BE2C (cell line): ENCODE measurements around the gene KPNB1.

Source experiments
- DNase-seq: peaks from one replicate; pipeline ENCODE4 v3.0.0-alpha.2; 2020
- H3K27me3 ChIP-seq: fragments of 250-450 bp; sonication (Bioruptor Pico); 2 replicates; pipeline ENCODE4 v1.5.1; 2020; ENCODE audit warnings: mild to moderate bottlenecking
- H3K36me3 ChIP-seq: fragments of 250-450 bp; sonication (Bioruptor Pico); 2 replicates; pipeline ENCODE4 v1.5.1; 2020; ENCODE audit warnings: mild to moderate bottlenecking
- H3K4me1 ChIP-seq: fragments of 250-450 bp; sonication (Bioruptor Pico); 2 replicates; pipeline ENCODE4 v1.5.1; 2020
- H3K4me3 ChIP-seq: 2 replicates; pipeline ENCODE4 v1.5.1; 2011; ENCODE audit warnings: low read depth, low read length
- H3K9me3 ChIP-seq: fragments of 250-450 bp; sonication (Bioruptor Pico); 2 replicates; pipeline ENCODE4 v1.5.1; 2020
- TF ChIP-seq, protein P1 (sequence below): IDR thresholded peaks from 2 replicates; pipeline ENCODE4 v1.5.1; 2012; ENCODE audit warnings: mild to moderate bottlenecking, low read depth, low read length

KPNB1 gene

DNA sequence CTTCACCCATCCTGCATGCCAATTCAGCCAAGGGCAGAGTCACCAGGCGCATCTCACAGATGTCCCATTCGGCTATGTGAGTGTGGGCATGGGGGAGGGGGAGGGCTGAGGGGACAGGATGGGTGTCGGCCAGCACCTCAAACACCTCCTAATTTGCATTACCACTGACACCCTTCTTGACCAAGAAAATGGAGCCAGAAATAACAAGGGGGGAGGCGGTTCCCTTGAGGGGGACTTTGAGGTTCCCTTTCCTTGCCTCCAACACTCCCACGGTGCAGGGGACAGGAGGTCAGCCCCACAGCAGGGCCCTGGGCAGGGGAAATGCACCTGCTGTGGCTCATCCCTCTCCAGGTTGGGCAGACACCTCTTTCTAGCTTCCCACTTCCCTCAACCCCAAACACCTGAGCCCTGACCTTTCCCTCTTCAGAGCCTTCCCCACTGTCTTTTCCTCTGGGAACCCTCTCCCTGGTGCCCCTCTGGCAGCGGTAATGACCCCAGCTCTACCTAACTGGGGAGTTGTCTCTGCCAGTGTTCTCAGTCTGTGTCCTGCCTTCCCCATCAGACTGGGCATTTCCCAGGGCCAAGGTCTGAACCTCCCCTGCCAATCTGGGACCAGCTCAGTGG is 65.2 kb downstream of the KPNB1 start:
- TF ChIP-seq, protein P1, sequence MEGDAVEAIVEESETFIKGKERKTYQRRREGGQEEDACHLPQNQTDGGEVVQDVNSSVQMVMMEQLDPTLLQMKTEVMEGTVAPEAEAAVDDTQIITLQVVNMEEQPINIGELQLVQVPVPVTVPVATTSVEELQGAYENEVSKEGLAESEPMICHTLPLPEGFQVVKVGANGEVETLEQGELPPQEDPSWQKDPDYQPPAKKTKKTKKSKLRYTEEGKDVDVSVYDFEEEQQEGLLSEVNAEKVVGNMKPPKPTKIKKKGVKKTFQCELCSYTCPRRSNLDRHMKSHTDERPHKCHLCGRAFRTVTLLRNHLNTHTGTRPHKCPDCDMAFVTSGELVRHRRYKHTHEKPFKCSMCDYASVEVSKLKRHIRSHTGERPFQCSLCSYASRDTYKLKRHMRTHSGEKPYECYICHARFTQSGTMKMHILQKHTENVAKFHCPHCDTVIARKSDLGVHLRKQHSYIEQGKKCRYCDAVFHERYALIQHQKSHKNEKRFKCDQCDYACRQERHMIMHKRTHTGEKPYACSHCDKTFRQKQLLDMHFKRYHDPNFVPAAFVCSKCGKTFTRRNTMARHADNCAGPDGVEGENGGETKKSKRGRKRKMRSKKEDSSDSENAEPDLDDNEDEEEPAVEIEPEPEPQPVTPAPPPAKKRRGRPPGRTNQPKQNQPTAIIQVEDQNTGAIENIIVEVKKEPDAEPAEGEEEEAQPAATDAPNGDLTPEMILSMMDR: no peak
- DNase-seq: no peak
- Histone ChIP-seq H3K4me1 (peaks cover 5% of the 10 kb centered on the region; the same call in 1 of the 2 replicates), H3K27me3 (no peaks in the 10 kb centered on the region), H3K9me3 (no peaks in the 10 kb centered on the region), H3K36me3 (peaks cover 13% of the 10 kb centered on the region), H3K4me3 (no peak overlapping the region)

- H3K27me3 ChIP-seq: no peaks in the 10 kb centered on the region
- DNase-seq: no peak
- H3K4me1 ChIP-seq: peaks cover 5% of the 10 kb centered on the region; the same call in 1 of the 2 replicates
- no peak overlapping the region for H3K4me3 ChIP-seq
- peaks cover 5% of the 10 kb centered on the region; the same call in 1 of the 2 replicates for H3K36me3 ChIP-seq
- no peaks in the 10 kb centered on the region for H3K9me3 ChIP-seq
- TF ChIP-seq, protein P1: no peak
Measured at GRCh38 chr17:47715669-47716325, 66.1 kb downstream of the KPNB1 start.

DNA sequence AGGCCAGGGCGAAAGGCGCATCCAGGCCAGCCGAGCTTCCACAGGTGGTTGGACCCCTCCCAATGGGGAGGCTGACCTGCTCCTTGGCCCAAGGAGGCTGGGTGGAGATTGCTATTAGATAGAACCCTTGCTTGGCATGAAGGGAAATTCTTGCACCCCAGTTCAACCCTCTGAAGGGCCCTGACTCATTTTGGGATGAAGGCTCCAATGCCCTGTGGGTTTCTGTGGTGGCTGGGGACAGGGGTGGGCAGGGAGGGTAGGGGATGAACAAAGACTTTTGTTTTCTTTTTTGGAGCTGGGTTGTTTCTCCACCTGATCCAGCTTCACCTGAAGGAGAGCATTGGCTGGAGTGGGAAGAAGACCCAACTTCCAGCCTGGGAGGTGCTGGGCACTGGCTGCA is 66.7 kb downstream of the KPNB1 start:
- TF ChIP-seq, protein P1: no peak
- no peaks in the 10 kb centered on the region for H3K27me3 ChIP-seq
- no peaks in the 10 kb centered on the region for H3K9me3 ChIP-seq
- no peak for DNase-seq
- no peaks in the 10 kb centered on the region; the same call in 1 of the 2 replicates for H3K36me3 ChIP-seq
- H3K4me1 ChIP-seq: peaks cover 5% of the 10 kb centered on the region; the same call in 1 of the 2 replicates
- no peak overlapping the region for H3K4me3 ChIP-seq

- no peak for DNase-seq
- H3K4me1 ChIP-seq: peaks cover 5% of the 10 kb centered on the region; the same call in 1 of the 2 replicates
- TF ChIP-seq, protein P1: peak; percentile 51
- no peaks in the 10 kb centered on the region for H3K9me3 ChIP-seq
- H3K4me3 ChIP-seq: no peak overlapping the region
- H3K27me3 ChIP-seq: no peaks in the 10 kb centered on the region
- H3K36me3 ChIP-seq: no peaks in the 10 kb centered on the region
Measured at GRCh38 chr17:47717261-47717697, 67.6 kb downstream of the KPNB1 start.

GRCh38 chr17:47717979-47718621 is 68.4 kb downstream of the KPNB1 start:
- Histone ChIP-seq H3K4me1 (peaks cover 5% of the 10 kb centered on the region; the same call in 1 of the 2 replicates), H3K27me3 (no peaks in the 10 kb centered on the region), H3K36me3 (no peaks in the 10 kb centered on the region), H3K4me3 (no peak overlapping the region), H3K9me3 (no peaks in the 10 kb centered on the region)
- TF ChIP-seq, protein P1: no peak
- DNase-seq: no peak
